GM19035 (cell line): ENCODE measurements around the gene TRMU.
"Not testable (repeated sequence)": the region's sequence is repeated elsewhere in the genome, so short reads cannot be mapped to it uniquely, and the experiment has no call there.

Source experiments
- ATAC-seq: cut with Tn5 transposase; IDR thresholded peaks from one replicate; pipeline ENCODE4 v1.9.1; 2021; ENCODE audit not compliant: unreplicated experiment

Gene TRMU

GRCh38 chr22:46299101-46299500 lies 36.4 kb upstream of the TRMU start:
- ATAC-seq, result no peak

DNA sequence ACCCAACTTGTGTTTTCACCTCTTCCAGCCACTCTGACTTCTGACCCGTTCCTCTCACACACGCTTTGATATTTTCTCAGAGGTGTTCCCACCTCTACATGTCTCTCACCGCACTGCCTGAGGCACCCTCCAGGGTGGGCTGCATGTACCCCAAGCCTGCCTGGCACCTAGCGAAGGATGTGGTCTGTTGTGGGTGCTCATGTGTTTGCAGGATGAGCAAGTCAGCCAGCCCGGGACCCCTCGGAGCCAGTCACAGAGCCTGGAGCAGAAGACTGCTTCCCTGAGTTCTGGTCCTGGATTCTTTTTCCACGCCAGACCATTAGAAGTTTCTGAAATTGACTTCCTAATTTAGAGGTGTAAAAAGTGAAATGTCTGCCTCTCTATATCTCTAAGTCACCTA lies 35.0 kb upstream of the TRMU start:
- no peak for ATAC-seq

- ATAC-seq, result no peak
These were observed 32.1 kb upstream of the TRMU start for GRCh38 chr22:46303347-46303965.

DNA sequence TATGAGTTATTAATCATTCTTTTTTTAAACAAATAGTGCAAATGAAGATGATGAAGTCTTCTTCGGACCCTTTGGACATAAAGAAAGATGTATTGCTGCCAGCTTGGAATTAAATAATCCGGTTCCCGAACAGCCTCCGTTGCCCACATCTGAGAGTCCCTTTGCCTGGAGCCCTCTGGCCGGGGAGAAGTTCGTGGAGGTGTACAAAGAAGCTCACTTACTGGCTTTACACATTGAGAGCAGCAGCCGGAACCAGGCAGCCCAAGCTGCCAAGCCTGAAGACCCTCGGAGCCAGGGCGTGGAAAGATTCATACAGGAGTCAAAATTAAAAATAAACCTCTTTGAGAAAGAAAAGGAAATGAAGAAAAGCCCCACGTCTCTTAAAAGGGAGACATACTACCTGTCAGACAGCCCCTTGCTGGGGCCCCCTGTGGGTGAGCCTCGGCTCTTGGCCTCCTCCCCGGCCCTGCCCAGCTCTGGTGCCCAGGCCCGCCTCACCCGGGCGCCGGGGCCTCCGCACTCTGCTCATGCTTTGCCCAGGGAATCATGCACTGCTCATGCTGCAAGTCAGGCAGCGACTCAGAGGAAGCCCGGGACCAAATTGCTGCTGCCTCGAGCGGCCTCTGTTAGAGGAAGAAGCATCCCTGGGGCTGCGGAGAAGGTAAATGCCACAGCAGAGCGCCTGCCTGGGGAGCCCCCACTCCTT lies 27.1 kb upstream of the TRMU start:
- ATAC-seq, result no peak

DNA sequence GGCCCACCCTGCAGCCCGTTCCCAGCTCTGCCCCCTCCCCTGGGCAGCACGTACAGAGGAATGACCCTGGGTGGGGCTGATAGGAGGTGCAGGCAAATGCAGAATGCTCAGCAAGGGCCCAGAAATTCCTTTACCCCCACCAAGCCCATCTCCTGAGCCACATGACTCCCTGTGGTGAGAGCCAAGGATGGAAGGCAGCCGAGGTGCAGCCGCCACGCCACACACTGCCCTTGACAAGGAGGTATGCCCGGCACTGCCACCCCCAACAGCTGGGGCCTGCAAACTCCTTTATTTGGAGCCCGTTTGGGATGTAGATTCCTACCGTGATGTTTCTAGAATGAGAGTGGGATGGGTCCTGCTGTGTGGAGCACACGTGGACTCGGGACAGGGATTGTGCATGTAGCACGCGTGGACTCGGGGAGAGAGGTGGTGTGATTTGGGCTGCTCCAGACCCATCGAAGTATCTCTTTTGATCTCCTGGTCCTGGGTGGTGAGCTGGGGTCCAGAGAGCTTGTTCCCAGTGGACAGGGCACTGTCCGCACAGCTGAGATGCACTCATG lies 25.9 kb upstream of the TRMU start:
- no peak for ATAC-seq

DNA sequence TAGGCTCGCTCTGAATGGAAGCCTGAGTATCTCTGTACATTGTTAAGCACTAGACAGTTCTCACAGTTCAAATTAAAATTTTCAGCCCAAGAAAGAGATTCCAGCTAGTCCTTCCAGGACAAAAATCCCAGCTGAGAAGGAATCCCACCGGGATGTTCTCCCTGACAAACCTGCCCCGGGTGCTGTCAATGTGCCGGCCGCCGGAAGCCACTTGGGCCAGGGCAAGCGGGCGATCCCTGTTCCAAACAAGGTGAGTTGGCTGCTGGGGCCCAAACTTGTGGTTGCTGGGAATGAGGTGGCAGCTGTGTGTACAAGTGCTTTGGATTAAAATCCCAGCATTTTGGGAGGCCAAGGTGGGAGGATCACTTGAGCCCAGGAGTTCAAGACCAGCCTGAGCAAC lies 23.5 kb upstream of the TRMU start:
- no peak for ATAC-seq

DNA sequence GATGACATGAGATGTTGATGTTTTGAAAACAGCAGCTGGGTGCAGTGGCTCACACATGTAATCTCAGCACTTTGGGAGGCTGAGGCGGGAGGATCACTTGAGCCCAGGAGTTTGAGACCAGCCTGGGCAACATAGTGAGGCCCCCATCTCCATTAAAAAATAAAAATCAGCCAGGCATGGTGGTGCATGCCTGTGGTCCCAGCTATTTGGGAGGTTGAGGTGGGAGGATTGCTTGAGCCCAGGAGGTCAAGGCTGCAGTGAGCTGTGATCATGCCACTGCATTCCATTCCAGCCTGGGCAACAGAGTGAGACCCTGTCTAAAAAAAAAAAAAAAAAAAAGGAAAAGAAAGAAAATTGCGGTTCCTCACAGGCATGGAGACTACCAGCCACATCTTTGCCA lies 22.7 kb upstream of the TRMU start:
- ATAC-seq, result not testable (repeated sequence)

DNA sequence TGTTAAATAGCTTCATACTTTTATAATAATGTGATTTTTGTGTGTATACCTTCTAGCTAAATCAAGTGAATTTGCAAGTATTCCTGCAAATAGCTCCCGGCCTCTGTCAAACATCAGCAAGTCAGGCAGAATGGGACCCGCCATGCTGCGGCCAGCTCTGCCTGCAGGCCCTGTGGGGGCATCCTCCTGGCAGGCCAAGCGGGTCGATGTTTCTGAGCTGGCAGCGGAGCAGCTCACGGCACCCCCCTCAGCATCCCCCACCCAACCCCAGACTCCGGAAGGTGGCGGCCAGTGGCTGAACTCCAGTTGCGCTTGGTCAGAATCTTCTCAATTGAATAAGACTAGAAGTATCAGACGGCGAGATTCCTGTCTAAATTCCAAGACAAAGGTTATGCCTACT lies 19.5 kb upstream of the TRMU start:
- ATAC-seq, result no peak

- ATAC-seq, result no peak
These were observed 17.9 kb upstream of the TRMU start for GRCh38 chr22:46317646-46318045.

DNA sequence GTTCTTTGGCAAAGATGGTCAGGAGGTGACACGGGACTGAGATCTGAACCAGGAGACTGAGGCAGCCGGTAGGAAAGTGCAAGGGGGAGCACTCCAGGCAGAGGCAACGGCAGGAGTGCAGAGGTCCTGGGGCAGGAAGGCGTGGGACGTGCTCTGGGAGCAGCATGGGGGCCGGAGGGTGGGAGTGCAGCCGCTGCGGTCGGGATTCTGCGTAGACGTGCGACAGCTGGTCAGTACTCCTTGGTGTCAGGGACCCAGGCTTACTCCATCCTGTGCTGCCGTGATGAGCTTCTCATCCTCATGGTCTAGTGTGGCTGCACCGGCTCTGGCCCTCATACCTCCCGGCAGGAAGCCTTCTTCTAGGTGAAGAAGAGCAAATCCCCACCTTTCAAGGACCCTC lies 16.9 kb upstream of the TRMU start:
- no peak for ATAC-seq

- ATAC-seq, result no peak
These were observed 16.2 kb upstream of the TRMU start for GRCh38 chr22:46319319-46319718.

- ATAC-seq, result no peak
These were observed 15.3 kb upstream of the TRMU start for GRCh38 chr22:46320166-46320710.

- ATAC-seq, result no peak
These were observed 14.7 kb upstream of the TRMU start for GRCh38 chr22:46320716-46321386.

DNA sequence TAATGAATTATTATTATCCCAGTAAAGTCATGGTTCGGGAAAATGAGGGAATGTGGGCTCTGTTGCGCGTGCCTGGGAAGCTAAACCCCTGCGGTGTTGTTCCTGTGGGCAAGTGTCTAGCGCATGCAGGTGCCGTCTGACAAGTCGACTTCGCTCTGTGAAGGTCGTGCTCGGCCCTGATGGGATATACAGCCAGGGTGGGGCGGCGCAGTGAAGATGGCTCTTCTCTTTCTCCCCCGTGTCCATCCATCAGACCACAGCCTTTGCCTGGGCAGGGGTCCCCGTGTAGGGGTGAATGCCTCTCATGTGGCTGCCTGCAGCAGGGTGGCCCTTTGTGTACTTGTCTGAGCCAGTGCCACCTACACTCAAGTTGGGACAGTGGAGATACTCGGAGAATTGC lies 12.8 kb upstream of the TRMU start:
- ATAC-seq, result no peak

DNA sequence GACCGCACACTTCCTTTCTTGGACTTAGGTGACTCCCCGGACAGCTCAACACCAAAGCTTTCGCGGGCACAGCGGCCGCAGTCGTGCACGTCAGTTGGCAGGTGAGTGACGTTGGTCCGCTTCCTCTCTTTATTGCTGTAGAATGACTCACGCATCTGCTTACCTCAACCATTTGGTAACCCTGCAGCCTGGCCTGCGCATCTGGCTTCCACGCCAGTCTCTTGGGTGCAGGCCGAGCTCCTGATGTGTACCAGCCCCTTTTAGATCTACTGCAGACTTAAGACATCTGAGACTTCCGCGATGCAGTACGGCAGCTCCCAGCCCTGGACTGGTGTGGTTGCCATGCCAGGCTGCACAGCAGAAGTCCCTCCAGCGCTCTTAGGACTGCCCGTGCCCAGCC lies 12.4 kb upstream of the TRMU start:
- no peak for ATAC-seq

GRCh38 chr22:46326066-46326680 lies 9.3 kb upstream of the TRMU start:
- no peak for ATAC-seq

DNA sequence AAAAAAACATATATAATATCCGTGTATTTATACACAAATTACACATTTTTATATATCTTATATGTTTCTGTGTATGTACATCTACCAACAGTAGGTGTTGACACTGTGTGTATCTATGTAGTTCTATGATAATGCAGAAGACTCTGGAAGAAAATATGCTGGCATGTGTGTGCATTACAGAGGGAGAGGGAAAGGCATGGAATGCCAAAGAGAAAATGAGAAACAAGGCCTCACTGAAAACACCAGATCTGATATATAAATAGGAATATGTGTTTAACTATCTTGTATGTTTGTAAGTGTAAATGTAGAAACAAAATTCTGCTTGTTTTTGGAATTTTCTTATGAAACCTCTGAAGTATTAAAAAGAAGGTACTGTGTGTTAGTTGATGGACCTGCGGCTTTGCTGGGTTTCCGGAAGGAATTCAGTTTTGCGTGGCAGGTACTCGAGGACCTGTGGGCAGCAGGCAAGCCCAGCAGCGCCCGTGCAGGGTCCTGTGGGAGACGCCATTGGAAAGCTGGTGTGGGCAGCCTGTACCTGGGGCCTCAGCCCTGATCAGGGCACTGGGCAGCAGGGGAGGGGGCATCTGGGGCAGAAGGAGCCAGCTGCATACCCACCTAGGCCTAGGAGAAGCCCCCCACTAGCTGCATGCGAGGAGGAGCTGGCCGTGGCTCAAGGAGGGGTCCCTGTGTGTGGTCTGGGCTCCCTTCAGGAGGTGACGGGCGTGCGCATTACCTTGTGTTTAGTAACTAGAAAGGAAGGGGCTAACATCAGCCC lies 7.6 kb upstream of the TRMU start:
- ATAC-seq, result no peak

- no peak for ATAC-seq
These were observed 6.7 kb upstream of the TRMU start for GRCh38 chr22:46328797-46329196.

- no peak for ATAC-seq
These were observed 5.9 kb upstream of the TRMU start for GRCh38 chr22:46329616-46330015.

DNA sequence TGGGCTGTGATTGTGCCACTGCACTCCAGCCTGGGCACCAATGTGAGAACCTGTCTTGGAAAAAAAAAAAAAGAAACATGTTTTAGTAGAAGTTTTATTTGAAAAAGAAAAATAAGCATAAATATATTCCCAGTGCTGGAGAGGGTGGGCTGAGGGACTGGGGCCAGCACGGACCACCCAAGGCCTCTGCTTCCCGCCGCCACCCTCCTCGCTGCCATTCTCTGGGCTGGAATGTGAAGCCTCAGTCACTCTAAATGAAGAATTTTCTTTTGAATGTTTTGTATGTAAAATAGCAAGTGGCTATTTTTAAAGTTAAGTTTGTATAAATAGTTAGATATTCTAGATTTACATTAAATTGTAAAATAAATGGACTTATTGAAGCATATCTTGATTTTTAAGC lies 5.1 kb upstream of the TRMU start:
- no peak for ATAC-seq

DNA sequence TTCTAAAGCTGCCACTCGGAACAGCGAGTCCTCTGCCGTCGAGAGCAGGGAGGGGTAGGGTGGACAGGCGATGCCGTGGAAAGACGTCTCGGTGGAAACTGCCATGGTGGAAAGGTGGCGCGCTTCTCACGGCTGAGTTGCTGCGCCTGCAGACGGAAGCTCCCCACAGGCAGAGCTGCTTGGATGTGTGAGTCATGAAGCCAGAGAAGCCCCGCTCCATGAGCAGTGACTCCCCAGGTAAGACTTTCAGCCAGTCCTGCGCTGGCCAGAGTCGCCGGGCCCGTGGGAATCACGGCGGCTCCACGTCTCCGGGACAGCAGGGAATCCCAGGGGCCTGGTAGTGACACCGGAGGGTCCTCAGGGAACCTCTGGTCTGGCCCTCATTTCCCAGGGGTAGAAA lies 4.0 kb upstream of the TRMU start:
- ATAC-seq, result no peak
